ENCODE measurements around the gene FGFBP2. TPM values are rescaled to one million over a fixed set of nuclear protein-coding genes. Genes with fewer than 3 reads are reported as not detected.

Gene FGFBP2
- total and polyA plus RNA-seq, 10 of the 15 experiments (the other 5 are each of a cell fraction or from before 2014, with no cell fraction given) = 0.23 TPM; not detected in 9

GRCh38 chr4:15976456-15977447 is 13.8 kb upstream of the FGFBP2 start:
- H3K27ac ChIP-seq (ENCODE audit: control insufficient read depth, insufficient read depth) = no peak overlapping the region
- H3K4me3 ChIP-seq = no peak overlapping the region
- POLR2A ChIA-PET = no interaction called here
- DNase-seq (ENCODE audit: low read depth, low spot score) (no peak), ATAC-seq (no peak), FAIRE-seq (no peak)
- 25% methylated on average over 7 of the region's 7 CpGs for WGBS (ENCODE audit: insufficient coverage, insufficient replicate concordance, low lambda C conversion rate, missing lambda C conversion rate)
- no peak overlapping the region for H2AFZ ChIP-seq (ENCODE audit: control insufficient read depth, low read depth, low read length)
- no peaks in the 10 kb centered on the region for H3K36me3 ChIP-seq (ENCODE audit: control insufficient read depth in 2 of 2, insufficient read depth in 2 of 2, low read length in 1 of 2)
- no peaks in the 10 kb centered on the region for H3K4me1 ChIP-seq (ENCODE audit: control insufficient read depth, insufficient read depth, low read length)
- no peaks in the 10 kb centered on the region; a peak in 3 of 4 replicates for H3K27me3 ChIP-seq (replicated peaks in 1 of 2; ENCODE audit: control insufficient read depth in 2 of 2, insufficient read depth in 2 of 2, low read length in 1 of 2)
- H4K20me1 ChIP-seq (ENCODE audit: control insufficient read depth, insufficient read depth) = no peaks in the 10 kb centered on the region
- in situ Hi-C loops (cut with MboI) = no loop called here
- no peaks in the 10 kb centered on the region for H3K79me2 ChIP-seq (ENCODE audit: control insufficient read depth, insufficient read depth, low read length)
- H3K4me2 ChIP-seq (ENCODE audit: control insufficient read depth, insufficient read depth) = no peak overlapping the region
- RAD21 ChIA-PET (ENCODE audit: unreplicated experiment) = no interaction called here
- no peak overlapping the region for H3K9ac ChIP-seq (ENCODE audit: control insufficient read depth, insufficient read depth, low read length)
- TF ChIP-seq MAX (IDR thresholded peaks at IDR 0.05; ENCODE audit: low read depth, low read length) (no peak), BCL11A (IDR thresholded peaks at IDR 0.05; ENCODE audit: low read depth, low read length) (no peak), HDAC6 (IDR thresholded peaks at IDR 0.05; ENCODE audit: unreplicated experiment) (no peak), CEBPB (IDR thresholded peaks at IDR 0.05; ENCODE audit: borderline replicate concordance in 1 of 2, low read depth in 2 of 2, low read length in 2 of 2) (no peak), E4F1 (IDR thresholded peaks at IDR 0.05; ENCODE audit: borderline replicate concordance, partially characterized antibody) (no peak), E2F8 (IDR thresholded peaks at IDR 0.05; ENCODE audit: low read depth, partially characterized antibody) (no peak), POLR2AphosphoS5 (IDR thresholded peaks at IDR 0.05; ENCODE audit: low read length) (no peak), STAT3 (IDR thresholded peaks at IDR 0.05; ENCODE audit: low read depth, low read length) (no peak), ZBED1 (IDR thresholded peaks at IDR 0.05; ENCODE audit: borderline replicate concordance) (no peak), SMARCA5 (IDR thresholded peaks at IDR 0.05) (no peak), TCF7 (IDR thresholded peaks at IDR 0.05; ENCODE audit: borderline replicate concordance) (no peak), PBX3 (IDR thresholded peaks at IDR 0.05; ENCODE audit: insufficient replicate concordance, low read depth, low read length) (no peak)
- no TSS peak for BruUV-seq (replicated peaks)
- intact Hi-C loops (cut with micrococcal nuclease; ENCODE audit: unreplicated experiment) = no loop called here
- CTCF ChIA-PET = interaction anchor here (0.7 to 2.0 kb wide), 3 partner anchors 13 to 94 kb away, joined by 3 to 6 read pairs (median 3); no protein-coding TSS in a partner anchor
- SMC1A ChIA-PET (ENCODE audit: uncharacterized antibody, unreplicated experiment) = no interaction called here
- no peaks in the 10 kb centered on the region for H3K9me3 ChIP-seq (replicated peaks; ENCODE audit: control insufficient read depth, insufficient read depth, low read length)

All from GM12878 (cell line).